Ascending aorta (tissue), 2 donors: ENCODE data around the gene PACS2. TPM values are rescaled to one million over a fixed set of nuclear protein-coding genes. Genes with fewer than 3 reads are reported as not detected.

Experiments used
- DNase-seq, 2 donors: peaks; one replicate each; pipeline ENCODE4 v3.0.0-alpha.2; 2019; ENCODE audit warnings: low spot score in 2 of 2
- H3K27ac ChIP-seq, 2 donors: fragments of 200-600 bp; sonication (generic); one replicate each; pipeline ENCODE4 v1.5.1; 2016 to 2017; ENCODE audit warnings: mild to moderate bottlenecking in 1 of 2
- H3K27me3 ChIP-seq: fragments of 200-600 bp; sonication (generic); one replicate; pipeline ENCODE4 v1.5.1; 2017
- H3K36me3 ChIP-seq, 2 donors: fragments of 200-600 bp; sonication (generic); one replicate each; pipeline ENCODE4 v1.5.1; 2016
- H3K4me1 ChIP-seq, 2 donors: fragments of 200-600 bp; sonication (generic); one replicate each; pipeline ENCODE4 v1.5.1; 2016 to 2017; ENCODE audit warnings: mild to moderate bottlenecking in 1 of 2
- H3K4me3 ChIP-seq, 2 donors: fragments of 200-600 bp; sonication (generic); one replicate each; pipeline ENCODE4 v1.5.1; 2016 to 2017; ENCODE audit warnings: mild to moderate bottlenecking in 1 of 2
- H3K9me3 ChIP-seq, 2 donors: fragments of 200-600 bp; sonication (generic); one replicate each; pipeline ENCODE4 v1.5.1; 2016
- CTCF ChIP-seq, 3 experiments: fragments of 200-600 bp in 2 of 3; fragments of 450-650 bp in 1 of 3; sonication (generic) in 2 of 3; IDR thresholded peaks; one replicate each; pipeline ENCODE4 v1.5.1; 2016 to 2019; ENCODE audit warnings: antibody characterized with exemption in 3 of 3, mild to moderate bottlenecking in 1 of 3, moderate library complexity in 1 of 3
- intact Hi-C: fragments of 100-400 bp; cut with DNase I; formaldehyde crosslinking; loops from one replicate; pipeline ENCODE4 v1.15.1; 2023
- total RNA-seq: library from RNA; depleted of rRNA; stranded (reverse); fragments of >200 nt; gene quantifications from one replicate; pipeline ENCODE4 v1.1.0, GENCODE V29; 2016

PACS2 gene
- total RNA-seq, 1 donor from 2014 or later = 153 TPM

GRCh38 chr14:105353136-105353535, 38.6 kb downstream of the PACS2 start:
- intact Hi-C loops = loop anchor here (2.0 kb wide), 1 partner anchor 262 kb away; no protein-coding TSS in a partner anchor
- no peak for TF ChIP-seq CTCF (IDR thresholded peaks at IDR 0.05)
- H3K36me3 ChIP-seq = peaks cover 10 to 47% of the 10 kb centered on the region in 2 donors

GRCh38 chr14:105354541-105354940, 40.0 kb downstream of the PACS2 start:
- no peak for TF ChIP-seq CTCF (IDR thresholded peaks at IDR 0.05)
- Histone ChIP-seq H3K9me3 (no peaks in the 10 kb centered on the region), H3K4me1 (peaks cover 0 to 3% of the 10 kb centered on the region in 2 donors), H3K27ac (no peak overlapping the region), H3K36me3 (peaks cover 10 to 49% of the 10 kb centered on the region in 2 donors), H3K4me3 (no peak overlapping the region), H3K27me3 (no peaks in the 10 kb centered on the region)
- intact Hi-C loops = no loop called here
- DNase-seq = no peak

More at GRCh38 chr14:105353136-105353535, 38.6 kb downstream of the PACS2 start:
- H3K4me3 ChIP-seq = no peak overlapping the region
- peaks cover 0 to 3% of the 10 kb centered on the region in 2 donors for H3K4me1 ChIP-seq
- H3K27ac ChIP-seq = no peak overlapping the region
- H3K9me3 ChIP-seq = no peaks in the 10 kb centered on the region
- H3K27me3 ChIP-seq = no peaks in the 10 kb centered on the region
- no peak for DNase-seq

GRCh38 chr14:105355049-105355575, 40.6 kb downstream of the PACS2 start:
- Histone ChIP-seq H3K4me1 (peaks cover 0 to 3% of the 10 kb centered on the region in 2 donors), H3K27me3 (no peaks in the 10 kb centered on the region), H3K9me3 (no peaks in the 10 kb centered on the region), H3K36me3 (peaks cover 10 to 44% of the 10 kb centered on the region in 2 donors), H3K4me3 (no peak overlapping the region), H3K27ac (no peak overlapping the region)
- intact Hi-C loops = no loop called here
- no peak for TF ChIP-seq CTCF (IDR thresholded peaks at IDR 0.05)
- DNase-seq = no peak

- Histone ChIP-seq H3K4me1 (peaks cover 0 to 3% of the 10 kb centered on the region in 2 donors), H3K27me3 (no peaks in the 10 kb centered on the region), H3K4me3 (no peak overlapping the region), H3K36me3 (peaks cover 15 to 45% of the 10 kb centered on the region in 2 donors), H3K27ac (no peak overlapping the region), H3K9me3 (no peaks in the 10 kb centered on the region)
- intact Hi-C loops = no loop called here
- TF ChIP-seq CTCF (IDR thresholded peaks at IDR 0.05) = no peak
- no peak for DNase-seq
These were observed 41.5 kb downstream of the PACS2 start for GRCh38 chr14:105355850-105356604.

GRCh38 chr14:105356927-105357326, 42.4 kb downstream of the PACS2 start:
- Histone ChIP-seq H3K4me1 (peaks cover 0 to 2% of the 10 kb centered on the region in 2 donors), H3K27me3 (no peaks in the 10 kb centered on the region), H3K27ac (no peak overlapping the region), H3K4me3 (no peak overlapping the region), H3K36me3 (peaks cover 18 to 47% of the 10 kb centered on the region in 2 donors), H3K9me3 (no peaks in the 10 kb centered on the region)
- intact Hi-C loops = no loop called here
- no peak for TF ChIP-seq CTCF (IDR thresholded peaks at IDR 0.05)
- DNase-seq = no peak
